ENCODE measurements around the gene MGRN1. TPM values are rescaled to one million over a fixed set of nuclear protein-coding genes. Genes with fewer than 3 reads are reported as not detected.

The MGRN1 gene
- total RNA-seq, 4 donors from 2014 or later: 26.4 to 51.8 (median 31.4) TPM

DNA sequence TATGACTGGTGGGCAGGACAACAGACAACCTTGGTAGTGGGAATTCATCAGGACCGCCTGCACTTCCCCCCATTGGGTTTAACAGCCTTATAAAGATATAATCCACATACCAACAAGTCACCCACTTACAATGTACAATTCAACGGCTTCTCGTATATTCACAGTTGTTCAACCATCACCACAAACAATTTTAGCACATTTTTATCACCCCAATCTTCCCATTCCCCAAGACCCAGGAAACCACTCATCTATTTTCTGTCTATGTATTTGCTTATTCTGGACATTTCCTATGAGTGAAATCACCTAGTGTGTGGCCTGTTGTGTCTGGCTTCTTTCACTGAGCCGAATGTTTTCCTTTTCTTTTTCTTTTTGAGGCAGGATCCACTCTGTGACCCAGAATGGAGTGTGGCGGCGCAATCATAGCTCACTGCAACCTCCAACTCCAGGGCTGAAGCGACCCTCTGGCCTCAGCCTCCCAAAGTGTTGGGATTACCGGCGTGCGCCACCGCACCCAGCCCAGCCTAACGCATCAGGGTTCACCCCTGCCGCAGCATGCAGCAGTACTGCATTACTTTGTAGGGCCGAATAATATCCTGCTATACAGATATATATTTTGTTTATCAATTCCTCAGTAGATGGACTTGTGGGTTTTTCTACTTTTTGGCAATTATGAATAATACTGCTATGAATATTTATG, 98.6 kb downstream of the MGRN1 start:
- no peak for ATAC-seq (ENCODE audit: low FRiP score)
- TF ChIP-seq, protein P1, sequence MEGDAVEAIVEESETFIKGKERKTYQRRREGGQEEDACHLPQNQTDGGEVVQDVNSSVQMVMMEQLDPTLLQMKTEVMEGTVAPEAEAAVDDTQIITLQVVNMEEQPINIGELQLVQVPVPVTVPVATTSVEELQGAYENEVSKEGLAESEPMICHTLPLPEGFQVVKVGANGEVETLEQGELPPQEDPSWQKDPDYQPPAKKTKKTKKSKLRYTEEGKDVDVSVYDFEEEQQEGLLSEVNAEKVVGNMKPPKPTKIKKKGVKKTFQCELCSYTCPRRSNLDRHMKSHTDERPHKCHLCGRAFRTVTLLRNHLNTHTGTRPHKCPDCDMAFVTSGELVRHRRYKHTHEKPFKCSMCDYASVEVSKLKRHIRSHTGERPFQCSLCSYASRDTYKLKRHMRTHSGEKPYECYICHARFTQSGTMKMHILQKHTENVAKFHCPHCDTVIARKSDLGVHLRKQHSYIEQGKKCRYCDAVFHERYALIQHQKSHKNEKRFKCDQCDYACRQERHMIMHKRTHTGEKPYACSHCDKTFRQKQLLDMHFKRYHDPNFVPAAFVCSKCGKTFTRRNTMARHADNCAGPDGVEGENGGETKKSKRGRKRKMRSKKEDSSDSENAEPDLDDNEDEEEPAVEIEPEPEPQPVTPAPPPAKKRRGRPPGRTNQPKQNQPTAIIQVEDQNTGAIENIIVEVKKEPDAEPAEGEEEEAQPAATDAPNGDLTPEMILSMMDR (IDR thresholded peaks at IDR 0.05): no peak

DNA sequence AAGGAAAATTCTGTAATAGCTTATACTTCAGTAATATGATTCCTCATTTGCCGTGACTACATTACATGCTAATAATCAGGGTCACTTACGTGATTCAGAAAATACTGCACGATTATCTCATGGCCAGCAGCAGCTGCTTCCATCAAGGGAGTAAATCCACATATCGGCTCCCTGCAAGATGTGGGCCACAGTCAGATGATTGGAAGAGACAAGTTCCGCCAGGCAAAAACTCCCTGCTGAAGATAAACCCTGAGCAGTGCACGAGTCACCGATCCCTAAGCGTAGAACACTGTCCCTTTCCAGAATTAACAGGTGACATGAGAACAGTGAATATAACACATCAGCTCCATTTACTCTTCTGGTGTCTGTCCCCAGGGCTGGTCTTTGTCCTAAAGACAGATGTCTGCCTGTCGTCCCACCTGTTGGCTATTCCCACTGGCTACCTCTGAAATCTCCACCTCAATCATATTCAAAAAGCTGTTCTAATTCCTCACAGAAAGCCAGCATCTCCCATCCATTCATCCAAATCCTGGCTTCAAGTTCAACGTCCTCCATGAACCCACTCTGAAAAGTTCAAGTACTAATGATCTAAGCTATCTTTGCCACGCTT, 100.1 kb downstream of the MGRN1 start:
- TF ChIP-seq, protein P1 (IDR thresholded peaks at IDR 0.05): no peak
- DNase-seq (ENCODE audit: low spot score) (no peak), ATAC-seq (ENCODE audit: low FRiP score) (no peak)

More for the DNA sequence above, 98.6 kb downstream of the MGRN1 start:
- DNase-seq (ENCODE audit: low spot score): no peak

DNA sequence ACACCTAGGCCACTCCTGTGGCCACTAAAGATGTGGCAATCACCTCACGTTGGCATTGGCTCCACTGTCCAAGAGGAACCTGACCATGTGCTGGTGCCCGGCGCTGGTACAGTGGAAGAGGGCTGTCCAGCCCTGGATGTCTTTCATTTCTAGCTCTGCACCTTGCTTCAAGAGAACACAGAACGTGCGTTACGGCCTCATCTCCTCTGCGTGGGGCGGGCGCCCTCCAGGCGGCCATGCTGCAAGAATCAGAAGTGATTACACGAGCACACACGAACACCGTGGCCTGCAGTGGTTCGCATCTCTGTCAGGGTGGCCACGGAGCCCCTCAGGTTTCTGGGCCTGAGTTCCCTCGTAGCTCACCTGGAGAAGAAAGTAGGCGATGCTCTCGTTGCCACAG, 102.0 kb downstream of the MGRN1 start:
- no peak for DNase-seq (ENCODE audit: low spot score)
- TF ChIP-seq, protein P1 (IDR thresholded peaks at IDR 0.05): no peak
- ATAC-seq (ENCODE audit: low FRiP score): no peak

DNA sequence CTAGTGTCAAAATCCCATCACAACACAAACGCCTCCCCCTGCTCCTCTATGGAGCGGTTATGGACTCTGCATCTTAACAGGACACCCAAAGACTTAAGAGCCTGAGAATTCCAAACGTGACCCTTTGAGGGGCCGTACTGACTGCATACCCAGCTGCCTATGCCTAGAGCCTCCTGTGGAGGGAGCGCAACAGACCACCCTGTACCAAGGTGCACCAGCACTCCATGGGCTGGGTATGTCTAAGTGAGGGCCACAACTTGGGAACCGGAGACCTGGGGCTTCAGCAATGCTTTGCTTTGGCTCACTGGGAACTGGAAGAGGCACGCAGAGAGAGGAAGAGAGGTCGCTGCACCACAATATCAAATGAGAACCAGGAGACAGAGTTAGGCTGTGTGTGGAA, 104.0 kb downstream of the MGRN1 start:
- TF ChIP-seq, protein P1 (IDR thresholded peaks at IDR 0.05): no peak
- ATAC-seq (ENCODE audit: low FRiP score) (no peak), DNase-seq (ENCODE audit: low spot score) (no peak)

DNA sequence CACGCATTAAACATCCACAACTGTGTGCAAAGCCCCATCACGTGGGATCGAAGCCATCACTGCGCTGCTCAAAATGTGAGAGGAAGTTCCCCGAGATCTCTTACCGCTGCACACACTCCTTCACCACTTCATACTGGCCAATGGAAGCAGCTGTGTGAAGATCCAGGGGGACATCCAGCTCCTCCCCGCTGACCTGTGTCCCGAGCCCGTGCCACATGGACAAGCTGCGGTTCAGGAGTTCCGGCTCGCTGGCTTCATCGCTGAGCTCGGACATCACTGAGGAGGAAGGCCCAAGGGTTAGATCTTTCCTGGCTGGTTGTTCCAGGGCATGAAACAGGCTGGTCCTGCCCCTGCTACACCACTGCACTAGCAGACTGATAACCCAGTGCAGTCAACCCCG, 105.2 kb downstream of the MGRN1 start:
- TF ChIP-seq, protein P1 (IDR thresholded peaks at IDR 0.05): no peak
- DNase-seq (ENCODE audit: low spot score): no peak
- no peak for ATAC-seq (ENCODE audit: low FRiP score)

DNA sequence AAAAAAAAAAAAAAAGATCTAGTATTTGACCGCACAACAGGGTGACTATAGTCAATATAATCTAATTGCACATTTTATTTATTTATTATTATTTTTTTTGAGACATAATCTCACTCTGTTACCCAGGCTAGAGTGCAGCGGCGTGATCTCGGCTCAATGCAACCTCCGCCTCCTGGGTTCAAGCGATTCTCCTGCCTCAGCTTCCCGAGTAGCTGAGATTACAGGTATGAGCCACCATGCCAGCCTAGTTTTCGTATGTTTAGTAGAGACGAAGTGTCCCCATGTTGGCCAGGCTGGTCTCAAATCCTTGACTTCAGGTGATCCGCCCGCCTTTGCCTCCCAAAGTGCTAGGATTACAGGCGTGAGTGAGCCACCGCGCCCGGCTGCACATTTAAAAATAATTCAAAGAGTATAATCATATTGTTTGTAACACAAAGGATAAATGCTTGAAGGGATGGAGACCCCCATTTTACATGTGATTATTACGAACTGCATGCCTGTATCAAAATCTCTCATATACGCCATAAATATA, 108.7 kb downstream of the MGRN1 start:
- TF ChIP-seq, protein P1 (IDR thresholded peaks at IDR 0.05): no peak
- ATAC-seq (ENCODE audit: low FRiP score): no peak
- no peak for DNase-seq (ENCODE audit: low spot score)

DNA sequence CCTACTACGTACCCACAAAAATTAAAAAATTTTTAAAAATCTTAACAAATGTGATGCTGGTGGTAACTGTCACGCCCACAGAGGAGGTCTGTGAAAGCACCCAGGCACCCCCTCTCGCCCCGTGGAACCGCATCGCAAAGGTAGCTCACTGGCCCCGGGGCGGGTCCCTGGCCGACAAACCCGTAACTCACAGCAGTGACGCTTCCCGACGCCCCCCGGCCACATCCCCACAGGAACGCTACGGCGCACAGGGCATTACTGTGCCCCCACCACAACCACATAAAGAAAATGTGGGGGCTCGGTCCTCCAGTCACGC, 109.1 kb downstream of the MGRN1 start:
- peak; percentile 3 for ATAC-seq (ENCODE audit: low FRiP score)
- DNase-seq (ENCODE audit: low spot score): no peak
- TF ChIP-seq, protein P1 (IDR thresholded peaks at IDR 0.05): no peak
